Ectodermal cell (in vitro differentiated cells): ENCODE results near the gene AP3S2. TPM values are rescaled to one million over a fixed set of nuclear protein-coding genes. Genes with fewer than 3 reads are reported as not detected.
"Not testable (repeated sequence)": the region's sequence is repeated elsewhere in the genome, so short reads cannot be mapped to it uniquely, and the experiment has no call there.

Experiments
- H3K27ac ChIP-seq: 2 replicates; pipeline ENCODE4 v1.7.0; 2013; ENCODE audit warnings: mild to moderate bottlenecking, low read depth, low read length; ENCODE audit not compliant: insufficient read depth, poor library complexity, severe bottlenecking
- H3K27me3 ChIP-seq: 2 replicates; pipeline ENCODE4 v1.7.0; 2013; ENCODE audit warnings: mild to moderate bottlenecking, low read length; ENCODE audit not compliant: insufficient read depth, control insufficient read depth, poor library complexity, severe bottlenecking
- H3K36me3 ChIP-seq: one replicate; pipeline ENCODE4 v1.7.0; 2013; ENCODE audit warnings: low read length; ENCODE audit not compliant: control insufficient read depth, insufficient read depth
- H3K4me1 ChIP-seq: one replicate; pipeline ENCODE4 v1.7.0; 2013; ENCODE audit warnings: low read length; ENCODE audit not compliant: control insufficient read depth, insufficient read depth
- H3K4me3 ChIP-seq: 2 replicates; pipeline ENCODE4 v1.7.0; 2013; ENCODE audit warnings: low read depth, low read length, control low read depth; ENCODE audit not compliant: insufficient read depth
- H3K9me3 ChIP-seq: 2 replicates; pipeline ENCODE4 v1.7.0; 2013; ENCODE audit warnings: mild to moderate bottlenecking, low read length, moderate library complexity; ENCODE audit not compliant: control insufficient read depth
- WGBS, 2 experiments: methylation state at CpG; one replicate each; pipeline ENCODE4 v1.1.7; 2013; ENCODE audit warnings: missing lambda C conversion rate in 2 of 2; 5-methylcytosine and 5-hydroxymethylcytosine counted together
- polyA plus RNA-seq, 4 experiments: library from polyadenylated mRNA; stranded (reverse); fragments of 50-300 nt; gene quantifications; one replicate each; pipeline ENCODE4 v1.2.3, GENCODE V29; 2013

Gene AP3S2
- 55.9 TPM for polyA plus RNA-seq (2013, experiment 1 of 4)
- 72.5 TPM for polyA plus RNA-seq (2013, experiment 2 of 4)
- polyA plus RNA-seq (2013, experiment 3 of 4): 36.7 TPM
- 47.7 TPM for polyA plus RNA-seq (2013, experiment 4 of 4)

GRCh38 chr15:89893696-89894447, at the start of gene AP3S2:
Gene AP3S2, minus strand, starts transcription at chr15:89893994. Its CDS starts 45 bp downstream, at chr15:89893949.
- Histone ChIP-seq H3K9me3 (no peaks in the 10 kb centered on the region), H3K27ac (peak within 1 kb of the TSS; percentile 88), H3K4me1 (no peaks in the 10 kb centered on the region), H3K27me3 (no peaks in the 10 kb centered on the region), H3K36me3 (no peaks in the 10 kb centered on the region), H3K4me3 (peak within 1 kb of the TSS; percentile 85)
- 0 to 1% methylated on average over 62 of the region's 62 CpGs for WGBS, 2 experiments

DNA sequence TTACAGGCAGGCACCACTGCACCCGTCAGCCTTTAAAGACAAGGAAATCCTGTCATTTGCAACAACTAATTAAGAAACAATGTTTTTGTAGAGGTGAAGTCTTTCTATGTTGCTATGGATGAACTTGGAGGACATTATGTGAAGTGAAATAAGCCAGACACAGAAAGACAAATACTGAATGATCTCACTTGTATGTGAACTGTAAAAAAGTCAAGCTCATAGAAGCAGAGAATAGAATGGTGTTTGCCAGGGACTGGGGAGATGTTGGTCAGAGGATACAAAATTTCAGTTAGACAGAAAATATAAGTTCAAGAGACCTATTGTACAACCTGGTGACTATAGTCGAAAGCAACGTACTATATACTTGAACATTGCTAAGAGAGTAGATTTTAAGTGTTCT, 46.1 kb upstream of the AP3S2 start:
- WGBS, 2 experiments: 92 to 94% methylated on average over 3 of the region's 3 CpGs
- Histone ChIP-seq H3K36me3 (no peaks in the 10 kb centered on the region), H3K4me3 (no peak overlapping the region), H3K4me1 (no peaks in the 10 kb centered on the region), H3K27ac (no peak overlapping the region), H3K27me3 (no peaks in the 10 kb centered on the region), H3K9me3 (no peaks in the 10 kb centered on the region)

GRCh38 chr15:89939377-89939776, 45.6 kb upstream of the AP3S2 start:
- not testable (repeated sequence) for H3K36me3 ChIP-seq, H3K9me3 ChIP-seq, H3K27me3 ChIP-seq, H3K4me1 ChIP-seq, H3K27ac ChIP-seq, H3K4me3 ChIP-seq
- 84 to 92% methylated on average over 2 of the region's 2 CpGs for WGBS, 2 experiments

GRCh38 chr15:89937365-89938350, 43.9 kb upstream of the AP3S2 start:
- Histone ChIP-seq H3K4me3 (no peak overlapping the region), H3K36me3 (no peaks in the 10 kb centered on the region), H3K4me1 (no peaks in the 10 kb centered on the region), H3K27me3 (no peaks in the 10 kb centered on the region), H3K9me3 (no peaks in the 10 kb centered on the region), H3K27ac (no peak overlapping the region)
- 88 to 95% methylated on average over 8 to 10 of the region's 10 CpGs for WGBS, 2 experiments

GRCh38 chr15:89936786-89937265, 43.0 kb upstream of the AP3S2 start:
- H3K36me3 ChIP-seq: no peaks in the 10 kb centered on the region
- H3K9me3 ChIP-seq: no peaks in the 10 kb centered on the region
- no peak overlapping the region for H3K27ac ChIP-seq
- no peaks in the 10 kb centered on the region for H3K27me3 ChIP-seq
- H3K4me1 ChIP-seq: no peaks in the 10 kb centered on the region
- no peak overlapping the region for H3K4me3 ChIP-seq
- 95 to 97% methylated on average over 14 of the region's 14 CpGs for WGBS, 2 experiments

GRCh38 chr15:89936051-89936785, 42.4 kb upstream of the AP3S2 start:
- no peak overlapping the region for H3K4me3 ChIP-seq
- no peak overlapping the region for H3K27ac ChIP-seq
- 90 to 93% methylated on average over 8 of the region's 8 CpGs for WGBS, 2 experiments

DNA sequence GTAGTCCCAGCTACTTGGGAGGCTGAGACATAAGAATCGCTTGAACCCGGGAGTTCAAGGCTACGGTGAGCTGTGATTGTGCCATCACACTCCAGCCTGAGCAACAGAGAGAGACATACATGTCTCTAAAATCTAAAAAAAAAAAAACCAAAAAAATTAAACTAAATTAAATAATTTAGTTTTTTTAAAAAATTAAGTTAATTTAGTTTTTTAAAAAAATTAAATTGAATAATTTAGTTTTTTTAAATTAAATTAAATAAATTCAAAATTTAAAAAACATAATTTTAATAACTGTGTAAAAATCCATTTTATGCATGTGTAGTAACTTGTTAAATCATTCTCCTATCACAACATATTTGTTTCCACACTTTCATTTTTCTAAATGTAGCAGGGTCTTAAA, 39.1 kb upstream of the AP3S2 start:
- WGBS, 2 experiments: 96 to 99% methylated on average over 3 of the region's 3 CpGs
- Histone ChIP-seq H3K27me3 (no peaks in the 10 kb centered on the region), H3K9me3 (no peaks in the 10 kb centered on the region), H3K4me3 (no peak overlapping the region), H3K27ac (no peak overlapping the region), H3K4me1 (no peaks in the 10 kb centered on the region), H3K36me3 (no peaks in the 10 kb centered on the region)

More at GRCh38 chr15:89936051-89936785, 42.4 kb upstream of the AP3S2 start:
- Histone ChIP-seq H3K36me3 (no peaks in the 10 kb centered on the region), H3K9me3 (no peaks in the 10 kb centered on the region), H3K4me1 (no peaks in the 10 kb centered on the region), H3K27me3 (no peaks in the 10 kb centered on the region)

DNA sequence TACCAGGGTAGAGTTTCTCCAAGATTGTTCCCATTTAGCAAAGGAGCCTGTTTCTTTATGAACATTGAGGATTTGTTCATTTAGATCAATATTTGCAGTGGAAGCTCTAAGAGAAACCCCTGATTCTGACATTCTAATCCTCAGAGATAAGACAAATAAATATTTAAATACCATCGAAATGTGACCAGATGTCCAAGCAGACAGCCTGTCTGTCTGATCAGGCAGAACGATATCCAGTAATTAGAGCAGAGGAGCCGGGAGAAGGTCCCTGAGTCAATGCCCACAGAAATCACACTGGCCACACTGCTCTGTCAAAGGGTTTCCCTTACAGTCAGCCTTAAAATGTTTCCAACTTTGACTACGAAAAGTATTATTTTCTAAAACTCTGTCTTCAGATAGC, 34.6 kb upstream of the AP3S2 start:
- H3K4me3 ChIP-seq: no peak overlapping the region
- WGBS, 2 experiments: 94 to 96% methylated on average over 4 of the region's 4 CpGs
- H3K27me3 ChIP-seq: no peaks in the 10 kb centered on the region
- no peaks in the 10 kb centered on the region for H3K9me3 ChIP-seq
- no peaks in the 10 kb centered on the region for H3K4me1 ChIP-seq
- H3K27ac ChIP-seq: no peak overlapping the region
- no peaks in the 10 kb centered on the region for H3K36me3 ChIP-seq

DNA sequence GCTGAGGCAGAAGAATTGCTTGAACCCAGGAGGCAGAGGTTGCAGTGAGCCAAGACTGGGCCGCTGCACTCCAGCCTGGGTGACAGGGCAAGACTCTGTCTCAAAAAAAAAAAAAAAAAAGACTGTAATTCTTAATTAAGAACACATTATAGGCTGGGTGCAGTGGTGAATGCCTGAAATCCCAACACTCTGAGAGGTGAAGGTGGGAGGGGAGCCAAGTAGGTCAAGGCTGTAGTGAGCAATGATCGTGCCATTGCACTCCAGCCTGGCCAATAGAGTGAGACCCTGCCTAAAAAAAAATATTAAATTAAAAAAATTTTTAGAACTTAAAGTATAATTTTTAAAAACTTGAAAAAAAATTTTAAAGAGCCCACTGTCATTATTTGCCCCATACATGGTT, 32.4 kb upstream of the AP3S2 start:
- no peaks in the 10 kb centered on the region for H3K36me3 ChIP-seq
- no peaks in the 10 kb centered on the region for H3K4me1 ChIP-seq
- no peaks in the 10 kb centered on the region for H3K9me3 ChIP-seq
- 86% methylated on average over 1 of the region's 2 CpGs for WGBS, 2 experiments
- no peak overlapping the region for H3K4me3 ChIP-seq
- H3K27ac ChIP-seq: no peak overlapping the region
- H3K27me3 ChIP-seq: no peaks in the 10 kb centered on the region
